Stimulated activated CD4-positive, alpha-beta T cell treated with anti-CD3 and anti-CD28 coated beads, Interleukin-4, amount 100 ng/mL, for 24 hours (primary cell): ENCODE data around the gene ITSN2.
"Not testable (repeated sequence)": the region's sequence is repeated elsewhere in the genome, so short reads cannot be mapped to it uniquely, and the experiment has no call there.

Source experiments
- DNase-seq: peaks from one replicate; pipeline ENCODE4 v3.0.0-alpha.2; 2020

Gene ITSN2

GRCh38 chr2:24362253-24362652, 1.9 kb upstream of the ITSN2 start:
- no peak for DNase-seq

- no peak for DNase-seq
Measured at GRCh38 chr2:24360963-24361330, 611 bp upstream of the ITSN2 start.

GRCh38 chr2:24359129-24360049, 947 bp downstream of the ITSN2 start:
- DNase-seq = peak; percentile 58

GRCh38 chr2:24357767-24358166, 2.6 kb downstream of the ITSN2 start:
- DNase-seq = not testable (repeated sequence)

GRCh38 chr2:24357115-24357514, 3.2 kb downstream of the ITSN2 start:
- DNase-seq = not testable (repeated sequence)

GRCh38 chr2:24354957-24355356, 5.4 kb downstream of the ITSN2 start:
- DNase-seq = no peak

- DNase-seq = no peak
Measured at GRCh38 chr2:24354395-24354794, 5.9 kb downstream of the ITSN2 start.

GRCh38 chr2:24353973-24354372, 6.4 kb downstream of the ITSN2 start:
- no peak for DNase-seq

- DNase-seq = no peak
Measured at GRCh38 chr2:24353364-24353763, 7.0 kb downstream of the ITSN2 start.

- DNase-seq = no peak
Measured at GRCh38 chr2:24352664-24353063, 7.7 kb downstream of the ITSN2 start.

- DNase-seq = no peak
Measured at GRCh38 chr2:24351981-24352380, 8.4 kb downstream of the ITSN2 start.

GRCh38 chr2:24351627-24351938, 8.8 kb downstream of the ITSN2 start:
- no peak for DNase-seq

- DNase-seq = no peak
Measured at GRCh38 chr2:24350826-24351626, 9.3 kb downstream of the ITSN2 start.

GRCh38 chr2:24349097-24349496, 11.2 kb downstream of the ITSN2 start:
- DNase-seq = no peak

- DNase-seq = no peak
Measured at GRCh38 chr2:24345937-24346336, 14.4 kb downstream of the ITSN2 start.

- DNase-seq = no peak
Measured at GRCh38 chr2:24343225-24343882, 17.0 kb downstream of the ITSN2 start.

- no peak for DNase-seq
Measured at GRCh38 chr2:24342110-24342910, 18.0 kb downstream of the ITSN2 start.

- no peak for DNase-seq
Measured at GRCh38 chr2:24339856-24340262, 20.5 kb downstream of the ITSN2 start.

GRCh38 chr2:24339098-24339497, 21.2 kb downstream of the ITSN2 start:
- not testable (repeated sequence) for DNase-seq

- DNase-seq = no peak
Measured at GRCh38 chr2:24337890-24338289, 22.4 kb downstream of the ITSN2 start.

- DNase-seq = no peak
Measured at GRCh38 chr2:24336811-24337210, 23.5 kb downstream of the ITSN2 start.

GRCh38 chr2:24334245-24334633, 26.1 kb downstream of the ITSN2 start:
- DNase-seq = no peak
